Naive thymus-derived CD8-positive, alpha-beta T cell (primary cell): ENCODE measurements around the gene GNB2. TPM values are rescaled to one million over a fixed set of nuclear protein-coding genes. Genes with fewer than 3 reads are reported as not detected.
"Not testable (repeated sequence)": the region's sequence is repeated elsewhere in the genome, so short reads cannot be mapped to it uniquely, and the experiment has no call there.

Experiments
- ATAC-seq, 2 donors: fragments of 150-1000 bp; cut with Tn5 transposase in 1 of 2; sonication (Bioruptor Pico), chemical (Tn5 transposase) in 1 of 2; 1 replicate in 1 of 2; 2 replicates in 1 of 2; pipeline ENCODE4 v1.10.0; 2021; ENCODE audit warnings: mild to moderate bottlenecking in 2 of 2, moderate library complexity in 2 of 2
- POLR2A ChIA-PET: fragments of 350-600 bp; sonication (Branson Sonifier 250); formaldehyde crosslinking; loops from one replicate; lab custom pipeline; 2021; ENCODE audit warnings: antibody characterized with exemption; lab: Charles Lee
- DNase-seq, 10 donors: peaks; one replicate each; pipeline versions ENCODE4 v3.0.0 to v3.0.0-alpha.2; 2020 to 2022
- H3K27ac Mint-ChIP-seq, 10 donors: one replicate each; pipeline ENCODE4 v1.8.0; 2020 to 2022; ENCODE audit warnings: mild to moderate bottlenecking in 10 of 10, mixed read lengths in 10 of 10, moderate library complexity in 4 of 10, inconsistent platforms in 1 of 10
- H3K27me3 Mint-ChIP-seq, 5 donors: one replicate each; pipeline ENCODE4 v1.8.0; 2021 to 2022; ENCODE audit warnings: mixed read lengths in 5 of 5
- H3K36me3 Mint-ChIP-seq, 3 donors: one replicate each; pipeline ENCODE4 v1.8.0; 2020 to 2022; ENCODE audit warnings: mixed read lengths in 3 of 3, mild to moderate bottlenecking in 2 of 3, inconsistent platforms in 1 of 3
- H3K4me1 Mint-ChIP-seq, 4 donors: one replicate each; pipeline ENCODE4 v1.8.0; 2021 to 2022; ENCODE audit warnings: mixed read lengths in 4 of 4
- H3K4me3 Mint-ChIP-seq, 10 donors: one replicate each; pipeline ENCODE4 v1.8.0; 2020 to 2022; ENCODE audit warnings: mild to moderate bottlenecking in 10 of 10, mixed read lengths in 10 of 10, moderate library complexity in 6 of 10, inconsistent platforms in 1 of 10
- H3K9me3 Mint-ChIP-seq, 9 donors: one replicate each; pipeline ENCODE4 v1.8.0; 2020 to 2022; ENCODE audit warnings: mixed read lengths in 9 of 9, mild to moderate bottlenecking in 3 of 9, inconsistent platforms in 1 of 9, moderate library complexity in 1 of 9
- polyA plus RNA-seq, 3 donors: library from polyadenylated mRNA; unstranded; fragments of 300-500 nt; fragmentation: Illumina TruSeq; gene quantifications; one replicate each; pipeline ENCODE4 v1.2.3, GENCODE V29; 2021
- total RNA-seq, 8 experiments: library from RNA in 2 of 8; stranded (reverse) in 2 of 8; gene quantifications; one replicate each; pipeline ENCODE4 v1.2.3 and lab custom pipeline; 2021 to 2026

The GNB2 gene
- total and polyA plus RNA-seq, 5 experiments from 2014 or later = 34.8 to 118 (median 42.4) TPM

DNA sequence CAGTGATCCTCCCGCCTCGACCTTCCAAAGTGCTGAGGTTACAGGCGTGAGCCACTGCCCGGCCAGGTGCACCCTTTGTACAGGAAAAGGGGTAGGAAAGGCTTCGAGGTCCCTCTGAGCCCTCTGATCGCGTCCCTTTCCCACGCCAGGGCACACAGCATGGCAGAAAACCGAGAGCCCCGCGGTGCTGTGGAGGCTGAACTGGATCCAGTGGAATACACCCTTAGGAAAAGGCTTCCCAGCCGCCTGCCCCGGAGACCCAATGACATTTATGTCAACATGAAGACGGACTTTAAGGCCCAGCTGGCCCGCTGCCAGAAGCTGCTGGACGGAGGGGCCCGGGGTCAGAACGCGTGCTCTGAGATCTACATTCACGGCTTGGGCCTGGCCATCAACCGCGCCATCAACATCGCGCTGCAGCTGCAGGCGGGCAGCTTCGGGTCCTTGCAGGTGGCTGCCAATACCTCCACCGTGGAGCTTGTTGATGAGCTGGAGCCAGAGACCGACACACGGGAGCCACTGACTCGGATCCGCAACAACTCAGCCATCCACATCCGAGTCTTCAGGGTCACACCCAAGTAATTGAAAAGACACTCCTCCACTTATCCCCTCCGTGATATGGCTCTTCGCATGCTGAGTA, 33.3 kb downstream of the GNB2 start:
- Mint-ChIP-seq H3K4me3 (peak overlapping the region; percentile 91 to 99 (median 96)), H3K36me3 (peaks cover 0 to 4% (median 0%) of the 10 kb centered on the region in 3 donors), H3K27me3 (no peaks in the 10 kb centered on the region), H3K9me3 (no peaks in the 10 kb centered on the region), H3K4me1 (peaks cover 8 to 25% (median 20%) of the 10 kb centered on the region in 4 donors), H3K27ac (peak overlapping the region; percentile 88 to 96 (median 93))
- DNase-seq = no peak
- ATAC-seq = no peak
- POLR2A ChIA-PET = interaction anchor here (0.9 to 3.3 kb wide), 11 partner anchors 13 to 278 kb away, joined by 3 to 43 read pairs (median 15); partner anchors contain the start of genes FBXO24, GIGYF1, LRCH4 and SLC12A9

GRCh38 chr7:100708395-100708794, 34.9 kb downstream of the GNB2 start:
- DNase-seq = no peak
- peaks cover 0 to 4% (median 0%) of the 10 kb centered on the region in 3 donors for H3K36me3 Mint-ChIP-seq
- H3K4me3 Mint-ChIP-seq = peak overlapping the region in 5 of 10 donors; percentile 7 to 97 (median 19)
- no peaks in the 10 kb centered on the region for H3K9me3 Mint-ChIP-seq
- H3K4me1 Mint-ChIP-seq = peaks cover 8 to 25% (median 20%) of the 10 kb centered on the region in 4 donors
- POLR2A ChIA-PET = interaction anchor here (0.6 to 0.7 kb wide), 2 partner anchors 144 to 376 kb away, joined by 5 to 9 read pairs; partner anchors contain the start of gene SLC12A9
- no peak overlapping the region for H3K27ac Mint-ChIP-seq
- no peaks in the 10 kb centered on the region for H3K27me3 Mint-ChIP-seq
- ATAC-seq = no peak

DNA sequence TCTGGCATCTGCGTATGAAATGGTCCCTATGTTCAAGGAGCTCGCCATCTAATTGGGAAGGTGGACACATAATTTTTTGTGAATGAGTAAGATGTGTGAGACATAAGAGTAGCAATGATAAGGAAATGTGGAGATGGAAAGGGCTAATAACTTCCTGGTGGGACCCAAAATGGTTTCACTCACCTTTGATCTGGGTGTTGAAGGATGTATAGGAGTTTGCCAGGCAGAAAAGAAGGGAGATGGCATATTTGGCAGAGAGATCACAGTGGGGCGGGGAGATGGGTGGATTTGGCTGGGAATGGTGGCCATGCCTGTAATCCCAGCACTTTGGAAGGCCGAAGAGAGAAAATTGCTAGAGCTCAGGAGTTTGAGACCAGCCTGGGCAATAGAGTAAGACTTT, 36.9 kb downstream of the GNB2 start:
- H3K4me1 Mint-ChIP-seq = peaks cover 8 to 22% (median 19%) of the 10 kb centered on the region in 4 donors
- H3K27ac Mint-ChIP-seq = no peak overlapping the region
- peaks cover 0 to 4% (median 0%) of the 10 kb centered on the region in 3 donors for H3K36me3 Mint-ChIP-seq
- POLR2A ChIA-PET = interaction anchor here (0.9 kb wide), 1 partner anchor 138 kb away, joined by 5 read pairs; no protein-coding TSS in a partner anchor
- peaks cover 0 to 2% (median 0%) of the 10 kb centered on the region in 5 donors for H3K27me3 Mint-ChIP-seq
- DNase-seq (no peak), ATAC-seq (no peak)
- H3K9me3 Mint-ChIP-seq = no peaks in the 10 kb centered on the region
- H3K4me3 Mint-ChIP-seq = no peak overlapping the region

DNA sequence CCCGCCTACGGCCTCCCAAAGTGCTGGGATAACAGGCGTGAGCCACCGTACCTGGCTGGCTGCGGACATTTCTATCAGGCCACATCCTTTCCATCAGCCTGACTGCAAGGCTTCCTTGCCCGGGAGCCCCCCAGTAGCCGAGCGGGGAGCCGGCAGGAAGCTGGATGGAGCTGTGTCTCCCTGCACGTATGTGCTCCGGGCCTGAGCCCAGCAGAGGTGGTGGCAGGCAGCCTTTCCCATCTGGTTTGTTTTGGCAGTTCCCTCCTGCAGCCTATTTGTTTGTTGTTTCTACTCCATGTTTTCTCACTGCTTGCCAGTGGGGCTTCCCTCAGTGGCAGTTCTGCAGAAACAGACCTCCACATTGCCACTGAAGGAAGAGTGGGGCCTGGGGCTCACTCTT, 37.8 kb downstream of the GNB2 start:
- Mint-ChIP-seq H3K36me3 (peaks cover 0 to 4% (median 0%) of the 10 kb centered on the region in 3 donors), H3K4me3 (no peak overlapping the region), H3K27ac (no peak overlapping the region), H3K27me3 (peaks cover 0 to 2% (median 0%) of the 10 kb centered on the region in 5 donors), H3K9me3 (no peaks in the 10 kb centered on the region), H3K4me1 (peaks cover 4 to 15% (median 12%) of the 10 kb centered on the region in 4 donors)
- POLR2A ChIA-PET = interaction anchor here (0.9 to 1.1 kb wide), 2 partner anchors 139 to 150 kb away, joined by 3 to 5 read pairs; no protein-coding TSS in a partner anchor
- ATAC-seq (no peak), DNase-seq (no peak)

GRCh38 chr7:100714725-100715124, 41.2 kb downstream of the GNB2 start:
- peaks cover 0 to 1% (median 0%) of the 10 kb centered on the region in 4 donors for H3K4me1 Mint-ChIP-seq
- no peak for DNase-seq
- peaks cover 0 to 17% (median 11%) of the 10 kb centered on the region in 9 donors for H3K9me3 Mint-ChIP-seq
- no peak for ATAC-seq
- POLR2A ChIA-PET = interaction anchor here (0.5 kb wide), 1 partner anchor 42 kb away, joined by 3 read pairs; no protein-coding TSS in a partner anchor
- H3K4me3 Mint-ChIP-seq = no peak overlapping the region
- no peaks in the 10 kb centered on the region for H3K36me3 Mint-ChIP-seq
- H3K27me3 Mint-ChIP-seq = peaks cover 7 to 16% (median 9%) of the 10 kb centered on the region in 5 donors
- no peak overlapping the region for H3K27ac Mint-ChIP-seq

- Mint-ChIP-seq H3K9me3 (peaks cover 0 to 17% (median 11%) of the 10 kb centered on the region in 9 donors), H3K27me3 (peaks cover 17 to 29% (median 26%) of the 10 kb centered on the region in 5 donors)
- DNase-seq, POLR2A ChIA-PET, H3K27ac Mint-ChIP-seq, H3K36me3 Mint-ChIP-seq, H3K4me1 Mint-ChIP-seq, H3K4me3 Mint-ChIP-seq, ATAC-seq: not testable (repeated sequence)
These were observed 43.5 kb downstream of the GNB2 start for GRCh38 chr7:100717073-100717472.

DNA sequence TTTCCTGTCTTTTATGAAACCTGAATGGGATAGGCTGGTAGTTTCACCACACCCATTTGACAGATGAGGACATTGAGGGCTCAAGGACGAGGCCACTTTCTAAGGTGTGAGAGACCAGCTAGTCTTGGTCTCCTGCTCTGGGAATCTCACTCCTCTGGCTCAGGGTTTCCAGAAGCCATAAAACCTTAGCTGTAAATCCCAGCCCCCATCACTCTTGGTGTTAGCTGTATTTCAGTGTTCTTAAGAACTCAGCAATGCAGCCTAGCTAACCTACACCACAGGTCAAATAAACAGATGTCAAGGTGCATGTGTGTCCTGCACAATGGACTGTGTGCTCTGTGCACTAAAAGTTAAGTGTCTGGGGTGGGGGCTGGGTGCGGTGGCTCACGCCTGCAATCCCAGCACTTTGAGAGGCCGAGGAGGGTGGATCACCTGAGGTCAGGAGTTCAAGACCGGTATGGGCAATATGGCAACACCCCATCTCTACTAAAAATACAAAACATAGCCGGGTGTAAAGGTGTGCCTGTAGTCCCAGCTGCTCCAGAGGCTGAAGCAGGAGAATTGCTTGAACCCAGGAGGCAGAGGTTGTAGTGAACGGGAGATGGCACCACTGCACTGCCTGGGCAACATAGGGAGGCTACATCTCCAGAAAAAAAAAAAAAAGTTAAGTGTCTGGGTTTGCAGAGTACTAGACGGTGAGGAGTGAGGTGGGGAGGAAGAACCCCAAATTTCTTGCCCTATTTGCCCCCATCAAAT, 46.2 kb downstream of the GNB2 start:
- Mint-ChIP-seq H3K36me3 (peaks cover 0 to 4% (median 0%) of the 10 kb centered on the region in 3 donors), H3K27me3 (peaks cover 27 to 55% (median 41%) of the 10 kb centered on the region in 5 donors), H3K9me3 (peaks cover 0 to 17% (median 11%) of the 10 kb centered on the region in 9 donors), H3K27ac (peak overlapping the region in 3 of 10 donors; percentile 12 to 81 (median 25)), H3K4me3 (peak overlapping the region in 4 of 10 donors; percentile 31 to 48 (median 40)), H3K4me1 (peaks cover 0 to 4% (median under 1%) of the 10 kb centered on the region in 4 donors)
- POLR2A ChIA-PET = interaction anchor here (0.7 kb wide), 1 partner anchor 25 kb away, joined by 3 read pairs; no protein-coding TSS in a partner anchor
- ATAC-seq (no peak), DNase-seq (no peak)

DNA sequence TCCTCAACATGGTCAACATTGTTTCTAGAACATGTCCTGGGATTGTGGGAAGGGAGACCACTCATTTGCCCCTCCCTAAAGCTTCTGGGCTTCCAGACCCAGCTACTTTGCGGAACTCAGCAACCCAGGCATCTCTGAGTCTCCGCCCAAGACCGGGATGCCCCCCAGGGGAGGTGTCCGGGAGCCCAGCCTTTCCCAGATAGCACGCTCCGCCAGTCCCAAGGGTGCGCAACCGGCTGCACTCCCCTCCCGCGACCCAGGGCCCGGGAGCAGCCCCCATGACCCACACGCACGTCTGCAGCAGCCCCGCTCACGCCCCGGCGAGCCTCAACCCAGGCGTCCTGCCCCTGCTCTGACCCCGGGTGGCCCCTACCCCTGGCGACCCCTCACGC, 46.7 kb downstream of the GNB2 start, which contains the start of gene EPO:
Gene EPO, plus strand, starts transcription at position 190 of the 392 bp plus-strand sequence. CDS start 513 bp downstream, outside the sequence.
- no peak for DNase-seq
- no peak for ATAC-seq
- Mint-ChIP-seq H3K4me3 (peak within 1 kb of the TSS in 5 of 10 donors; percentile 31 to 68 (median 41)), H3K9me3 (peaks cover 0 to 17% (median 11%) of the 10 kb centered on the region in 9 donors), H3K4me1 (peaks cover 3 to 6% (median 4%) of the 10 kb centered on the region in 4 donors), H3K27ac (peak within 1 kb of the TSS in 3 of 10 donors; percentile 12 to 81 (median 25)), H3K27me3 (peaks cover 26 to 56% (median 44%) of the 10 kb centered on the region in 5 donors), H3K36me3 (peaks cover 0 to 4% (median 0%) of the 10 kb centered on the region in 3 donors)
- POLR2A ChIA-PET = interaction anchor here (0.6 kb wide), 1 partner anchor 223 kb away, joined by 3 read pairs; no protein-coding TSS in a partner anchor

DNA sequence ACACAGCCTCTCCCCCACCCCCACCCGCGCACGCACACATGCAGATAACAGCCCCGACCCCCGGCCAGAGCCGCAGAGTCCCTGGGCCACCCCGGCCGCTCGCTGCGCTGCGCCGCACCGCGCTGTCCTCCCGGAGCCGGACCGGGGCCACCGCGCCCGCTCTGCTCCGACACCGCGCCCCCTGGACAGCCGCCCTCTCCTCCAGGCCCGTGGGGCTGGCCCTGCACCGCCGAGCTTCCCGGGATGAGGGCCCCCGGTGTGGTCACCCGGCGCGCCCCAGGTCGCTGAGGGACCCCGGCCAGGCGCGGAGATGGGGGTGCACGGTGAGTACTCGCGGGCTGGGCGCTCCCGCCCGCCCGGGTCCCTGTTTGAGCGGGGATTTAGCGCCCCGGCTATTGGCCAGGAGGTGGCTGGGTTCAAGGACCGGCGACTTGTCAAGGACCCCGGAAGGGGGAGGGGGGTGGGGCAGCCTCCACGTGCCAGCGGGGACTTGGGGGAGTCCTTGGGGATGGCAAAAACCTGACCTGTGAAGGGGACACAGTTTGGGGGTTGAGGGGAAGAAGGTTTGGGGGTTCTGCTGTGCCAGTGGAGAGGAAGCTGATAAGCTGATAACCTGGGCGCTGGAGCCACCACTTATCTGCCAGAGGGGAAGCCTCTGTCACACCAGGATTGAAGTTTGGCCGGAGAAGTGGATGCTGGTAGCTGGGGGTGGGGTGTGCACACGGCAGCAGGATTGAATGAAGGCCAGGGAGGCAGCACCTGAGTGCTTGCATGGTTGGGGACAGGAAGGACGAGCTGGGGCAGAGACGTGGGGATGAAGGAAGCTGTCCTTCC, 47.3 kb downstream of the GNB2 start:
- Mint-ChIP-seq H3K27me3 (peaks cover 24 to 56% (median 44%) of the 10 kb centered on the region in 5 donors), H3K36me3 (peaks cover 0 to 4% (median 0%) of the 10 kb centered on the region in 3 donors), H3K4me3 (peak overlapping the region in 2 of 10 donors; percentile 31 to 68), H3K27ac (peak overlapping the region in 1 of 10 donors; percentile 13), H3K9me3 (peaks cover 0 to 17% (median 11%) of the 10 kb centered on the region in 9 donors), H3K4me1 (peaks cover 3 to 6% (median 5%) of the 10 kb centered on the region in 4 donors)
- no peak for DNase-seq
- no peak for ATAC-seq
- POLR2A ChIA-PET = interaction anchor here (0.6 kb wide), 1 partner anchor 224 kb away, joined by 3 read pairs; no protein-coding TSS in a partner anchor

DNA sequence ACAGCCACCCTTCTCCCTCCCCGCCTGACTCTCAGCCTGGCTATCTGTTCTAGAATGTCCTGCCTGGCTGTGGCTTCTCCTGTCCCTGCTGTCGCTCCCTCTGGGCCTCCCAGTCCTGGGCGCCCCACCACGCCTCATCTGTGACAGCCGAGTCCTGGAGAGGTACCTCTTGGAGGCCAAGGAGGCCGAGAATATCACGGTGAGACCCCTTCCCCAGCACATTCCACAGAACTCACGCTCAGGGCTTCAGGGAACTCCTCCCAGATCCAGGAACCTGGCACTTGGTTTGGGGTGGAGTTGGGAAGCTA, 47.9 kb downstream of the GNB2 start:
- Mint-ChIP-seq H3K27me3 (peaks cover 24 to 56% (median 44%) of the 10 kb centered on the region in 5 donors), H3K4me1 (peaks cover 3 to 6% (median 5%) of the 10 kb centered on the region in 4 donors), H3K36me3 (peaks cover 0 to 4% (median 0%) of the 10 kb centered on the region in 3 donors), H3K9me3 (peaks cover 0 to 17% (median 11%) of the 10 kb centered on the region in 9 donors), H3K27ac (peak overlapping the region in 1 of 10 donors; percentile 13), H3K4me3 (peak overlapping the region in 1 of 10 donors; percentile 9)
- DNase-seq = no peak
- ATAC-seq = no peak
- POLR2A ChIA-PET = no interaction called here

DNA sequence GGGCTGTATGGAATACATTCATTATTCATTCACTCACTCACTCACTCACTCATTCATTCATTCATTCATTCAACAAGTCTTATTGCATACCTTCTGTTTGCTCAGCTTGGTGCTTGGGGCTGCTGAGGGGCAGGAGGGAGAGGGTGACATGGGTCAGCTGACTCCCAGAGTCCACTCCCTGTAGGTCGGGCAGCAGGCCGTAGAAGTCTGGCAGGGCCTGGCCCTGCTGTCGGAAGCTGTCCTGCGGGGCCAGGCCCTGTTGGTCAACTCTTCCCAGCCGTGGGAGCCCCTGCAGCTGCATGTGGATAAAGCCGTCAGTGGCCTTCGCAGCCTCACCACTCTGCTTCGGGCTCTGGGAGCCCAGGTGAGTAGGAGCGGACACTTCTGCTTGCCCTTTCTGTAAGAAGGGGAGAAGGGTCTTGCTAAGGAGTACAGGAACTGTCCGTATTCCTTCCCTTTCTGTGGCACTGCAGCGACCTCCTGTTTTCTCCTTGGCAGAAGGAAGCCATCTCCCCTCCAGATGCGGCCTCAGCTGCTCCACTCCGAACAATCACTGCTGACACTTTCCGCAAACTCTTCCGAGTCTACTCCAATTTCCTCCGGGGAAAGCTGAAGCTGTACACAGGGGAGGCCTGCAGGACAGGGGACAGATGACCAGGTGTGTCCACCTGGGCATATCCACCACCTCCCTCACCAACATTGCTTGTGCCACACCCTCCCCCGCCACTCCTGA, 49.1 kb downstream of the GNB2 start:
- H3K36me3 Mint-ChIP-seq = peaks cover 0 to 4% (median 0%) of the 10 kb centered on the region in 3 donors
- H3K9me3 Mint-ChIP-seq = peaks cover 0 to 17% (median 11%) of the 10 kb centered on the region in 9 donors
- POLR2A ChIA-PET = no interaction called here
- peaks cover 2 to 6% (median 4%) of the 10 kb centered on the region in 4 donors for H3K4me1 Mint-ChIP-seq
- DNase-seq (no peak), ATAC-seq (no peak)
- H3K27ac Mint-ChIP-seq = no peak overlapping the region
- peaks cover 22 to 62% (median 44%) of the 10 kb centered on the region in 5 donors for H3K27me3 Mint-ChIP-seq
- H3K4me3 Mint-ChIP-seq = no peak overlapping the region
